Aorta (tissue), 5 donors: ENCODE measurements around the gene PDGFRB. TPM values are rescaled to one million over a fixed set of nuclear protein-coding genes. Genes with fewer than 3 reads are reported as not detected.

Source experiments
- ATAC-seq: fragments of 200-7000 bp; cut with Tn5 transposase; one replicate; pipeline ENCODE4 v1.9.1; 2022; ENCODE audit warnings: moderate library complexity; ENCODE audit not compliant: low FRiP score
- DNase-seq, 2 donors: peaks; one replicate each; pipeline ENCODE4 v3.0.0-alpha.2; 2020
- H3K27ac ChIP-seq, 2 donors: one replicate each; pipeline ENCODE4 v1.5.1; 2013; ENCODE audit warnings: low read length in 2 of 2, mild to moderate bottlenecking in 2 of 2, moderate library complexity in 2 of 2, control low read depth in 1 of 2, inconsistent platforms in 1 of 2, low read depth in 1 of 2
- H3K27me3 ChIP-seq, 2 donors: one replicate each; pipeline ENCODE4 v1.6.1; 2013; ENCODE audit warnings: control low read depth in 1 of 2, low read length in 1 of 2, mild to moderate bottlenecking in 1 of 2, moderate library complexity in 1 of 2; ENCODE audit not compliant: insufficient read depth in 2 of 2, control insufficient read depth in 1 of 2
- H3K36me3 ChIP-seq, 2 donors: one replicate each; pipeline ENCODE4 v1.6.1; 2013; ENCODE audit warnings: control low read depth in 1 of 2, low read length in 1 of 2, mild to moderate bottlenecking in 1 of 2; ENCODE audit not compliant: insufficient read depth in 2 of 2, control insufficient read depth in 1 of 2
- H3K4me1 ChIP-seq, 2 donors: one replicate each; pipeline ENCODE4 v1.6.1; 2013; ENCODE audit warnings: low read length in 2 of 2, control low read depth in 1 of 2, mild to moderate bottlenecking in 1 of 2, moderate library complexity in 1 of 2; ENCODE audit not compliant: insufficient read depth in 2 of 2, control insufficient read depth in 1 of 2
- H3K4me3 ChIP-seq, 2 donors: one replicate each; pipeline ENCODE4 v1.5.1; 2013; ENCODE audit warnings: low read length in 2 of 2, control low read depth in 1 of 2, mild to moderate bottlenecking in 1 of 2
- H3K9me3 ChIP-seq: one replicate; pipeline ENCODE4 v1.6.1; 2013; ENCODE audit warnings: mild to moderate bottlenecking, low read length; ENCODE audit not compliant: control insufficient read depth
- WGBS, 2 donors: extraction: QIAGEN DNeasy Blood & Tissue Kit; methylation state at CpG; one replicate each; pipeline ENCODE4 v1.1.7; 2013; 5-methylcytosine and 5-hydroxymethylcytosine counted together
- intact Hi-C, 2 donors: fragments of 100-400 bp; cut with DNase I; formaldehyde crosslinking; loops; one replicate each; pipeline versions ENCODE4 v1.14.2 to v1.15.0; 2022
- polyA plus RNA-seq, 2 donors: library from polyadenylated mRNA; stranded (reverse); fragments of 200-250 nt; gene quantifications; one replicate each; pipeline ENCODE4 v1.2.3, GENCODE V29; 2013
- total RNA-seq, 2 donors: library from RNA; stranded (reverse); fragmentation: NEBNext Ultra II Directional; extraction: Animal tissue kit (Norgen Biotek cat#: 25700); gene quantifications; one replicate each; pipeline ENCODE4 v1.2.1, GENCODE V29; 2021
- donor health status: healthy with polysubstance abuse.
- donor health status: Bipolar disorder and iron deficiency.
- donor health status: DM: no; HTN: no; CAD: no.
- donor health status: DM: no; HTN: no; CAD: no.
- donor health status: DM: yes; HTN: yes; CAD: no.

PDGFRB gene
- total and polyA plus RNA-seq, 4 donors = 44.0 to 360 (median 285) TPM

- no peak overlapping the region for H3K27ac ChIP-seq
- H3K9me3 ChIP-seq = no peaks in the 10 kb centered on the region
- H3K4me3 ChIP-seq = no peak overlapping the region
- WGBS, 2 donors = 63 to 69% methylated on average over 3 of the region's 3 CpGs
- H3K27me3 ChIP-seq = no peaks in the 10 kb centered on the region
- no peaks in the 10 kb centered on the region for H3K36me3 ChIP-seq
- no peaks in the 10 kb centered on the region for H3K4me1 ChIP-seq
- DNase-seq = no peak
- intact Hi-C loops = no loop called here
- ATAC-seq = no peak
Measured at GRCh38 chr5:150168864-150169263, 13.2 kb upstream of the PDGFRB start.

GRCh38 chr5:150167908-150168307, 12.3 kb upstream of the PDGFRB start:
- WGBS, 2 donors = 92 to 99% methylated on average over 12 to 14 of the region's 14 CpGs
- DNase-seq (no peak), ATAC-seq (no peak)
- H3K4me3 ChIP-seq = no peak overlapping the region
- no peak overlapping the region for H3K27ac ChIP-seq
- H3K4me1 ChIP-seq = no peaks in the 10 kb centered on the region
- intact Hi-C loops = no loop called here
- H3K9me3 ChIP-seq = no peaks in the 10 kb centered on the region
- no peaks in the 10 kb centered on the region for H3K27me3 ChIP-seq
- H3K36me3 ChIP-seq = no peaks in the 10 kb centered on the region

DNA sequence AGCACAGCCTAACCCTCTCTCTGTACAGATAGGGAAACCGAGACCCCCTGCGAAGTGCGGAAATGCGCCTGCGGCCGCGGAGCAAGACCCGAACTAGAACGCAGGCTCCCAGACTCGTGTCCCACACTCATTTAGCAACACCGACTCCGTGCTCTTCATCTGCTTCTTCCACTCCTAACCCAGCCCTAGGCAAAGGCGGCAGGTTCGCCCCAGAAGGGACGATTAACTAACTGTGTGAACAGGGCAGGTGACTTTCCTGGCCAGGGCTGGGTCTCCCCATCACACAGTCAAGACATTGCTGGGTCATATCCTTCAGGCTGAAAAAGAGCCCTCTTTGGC, 11.8 kb upstream of the PDGFRB start:
- WGBS, 2 donors = 93 to 95% methylated on average over 15 of the region's 15 CpGs
- Histone ChIP-seq H3K36me3 (no peaks in the 10 kb centered on the region), H3K27me3 (no peaks in the 10 kb centered on the region), H3K4me1 (no peaks in the 10 kb centered on the region), H3K9me3 (no peaks in the 10 kb centered on the region), H3K4me3 (no peak overlapping the region), H3K27ac (no peak overlapping the region)
- intact Hi-C loops = no loop called here
- ATAC-seq (no peak), DNase-seq (no peak)

GRCh38 chr5:150166650-150167511, 11.2 kb upstream of the PDGFRB start, which contains the start of gene CDX1:
TSS of gene CDX1 (plus strand) at chr5:150166778. CDS start at chr5:150166877, 99 bp downstream.
- Histone ChIP-seq H3K27me3 (no peaks in the 10 kb centered on the region), H3K4me3 (no peak within 1 kb of the TSS), H3K4me1 (no peaks in the 10 kb centered on the region), H3K36me3 (no peaks in the 10 kb centered on the region), H3K27ac (no peak within 1 kb of the TSS), H3K9me3 (no peaks in the 10 kb centered on the region)
- intact Hi-C loops = no loop called here
- WGBS, 2 donors = 68 to 70% methylated on average over 78 to 93 of the region's 93 CpGs
- DNase-seq (no peak), ATAC-seq (no peak)

DNA sequence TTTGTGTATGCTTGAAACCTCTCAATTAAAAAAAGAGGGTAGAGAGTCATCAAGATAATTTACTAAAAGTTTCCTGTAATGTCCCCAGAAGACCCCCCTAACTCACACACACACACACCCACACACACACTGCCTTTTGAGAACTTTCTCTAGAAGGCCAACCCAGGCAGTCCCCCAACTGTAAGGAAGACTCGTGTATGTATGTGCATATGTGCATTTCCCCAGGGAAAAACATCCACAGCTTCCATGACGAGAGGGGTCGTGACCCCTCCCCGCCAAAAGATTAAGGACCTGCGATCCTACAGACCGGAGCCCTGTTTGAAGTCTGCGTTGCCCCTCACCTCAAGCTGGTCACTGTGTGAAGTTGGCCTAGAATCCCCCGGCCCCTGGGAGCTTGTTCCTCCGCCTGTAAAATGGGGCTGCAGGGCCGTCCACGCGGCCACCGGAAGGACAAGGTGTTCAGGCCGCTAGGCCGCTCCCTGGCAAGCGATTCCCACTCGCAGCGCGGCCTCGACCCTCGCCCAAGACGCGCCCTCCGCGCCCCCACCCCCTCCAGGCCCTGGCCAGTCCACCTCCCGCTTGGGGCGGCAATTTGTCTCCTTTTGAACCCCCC, 10.5 kb upstream of the PDGFRB start:
- H3K36me3 ChIP-seq = no peaks in the 10 kb centered on the region
- WGBS, 2 donors = 84 to 88% methylated on average over 26 to 27 of the region's 27 CpGs
- H3K4me1 ChIP-seq = no peaks in the 10 kb centered on the region
- H3K4me3 ChIP-seq = no peak overlapping the region
- DNase-seq (no peak), ATAC-seq (no peak)
- H3K27ac ChIP-seq = no peak overlapping the region
- H3K27me3 ChIP-seq = no peaks in the 10 kb centered on the region
- H3K9me3 ChIP-seq = no peaks in the 10 kb centered on the region
- intact Hi-C loops = no loop called here

DNA sequence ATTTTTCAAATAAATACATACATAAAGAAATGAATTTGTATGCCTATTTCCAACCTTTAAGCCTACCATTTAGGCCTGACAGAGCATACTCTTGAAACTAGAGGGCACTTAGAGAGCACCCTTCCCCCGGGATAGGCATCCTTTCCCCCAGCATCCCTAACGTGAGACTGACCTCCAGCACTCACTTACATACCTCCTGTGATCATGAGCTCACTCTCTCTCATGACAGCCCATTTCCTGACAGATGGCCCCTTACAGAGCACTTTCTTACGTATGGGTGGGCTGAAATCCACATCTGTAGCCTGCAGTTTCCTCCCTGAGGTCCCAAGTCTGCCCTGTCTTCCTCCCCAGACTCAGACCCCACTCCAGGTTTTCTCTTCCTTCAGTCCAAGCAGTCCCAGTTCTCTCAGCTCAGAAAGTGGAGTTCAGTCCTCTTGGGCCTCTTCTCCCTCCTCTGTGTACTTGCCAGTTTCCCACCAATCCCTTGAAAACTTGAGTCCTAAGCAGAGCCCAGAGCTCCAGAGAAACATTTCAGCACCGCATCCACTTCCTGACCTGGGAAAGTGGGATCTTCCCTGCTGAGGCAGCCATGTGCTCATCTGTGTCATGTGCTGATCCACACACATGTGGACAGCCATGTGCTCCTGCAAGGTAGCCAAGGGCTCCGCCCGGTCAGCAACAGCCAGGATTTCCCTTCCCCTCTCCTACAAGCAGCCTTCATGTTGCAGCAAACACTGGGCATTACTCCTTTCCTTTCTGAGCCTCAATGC, 8.8 kb upstream of the PDGFRB start:
- no peak for ATAC-seq

GRCh38 chr5:150163547-150164059, 8.0 kb upstream of the PDGFRB start:
- Histone ChIP-seq H3K36me3 (no peaks in the 10 kb centered on the region), H3K27me3 (no peaks in the 10 kb centered on the region), H3K4me1 (no peaks in the 10 kb centered on the region), H3K27ac (no peak overlapping the region), H3K4me3 (no peak overlapping the region), H3K9me3 (no peaks in the 10 kb centered on the region)
- intact Hi-C loops = no loop called here
- DNase-seq (peak; percentile 80 to 90), ATAC-seq (peak; percentile 42)
- WGBS, 2 donors = 11 to 16% methylated on average over 12 to 13 of the region's 13 CpGs

More for the DNA sequence above, 8.8 kb upstream of the PDGFRB start:
- Histone ChIP-seq H3K27me3 (no peaks in the 10 kb centered on the region), H3K36me3 (no peaks in the 10 kb centered on the region), H3K9me3 (no peaks in the 10 kb centered on the region), H3K4me1 (no peaks in the 10 kb centered on the region), H3K4me3 (no peak overlapping the region), H3K27ac (no peak overlapping the region)
- intact Hi-C loops = no loop called here
- DNase-seq = no peak
- WGBS, 2 donors = 67 to 68% methylated on average over 6 of the region's 6 CpGs

DNA sequence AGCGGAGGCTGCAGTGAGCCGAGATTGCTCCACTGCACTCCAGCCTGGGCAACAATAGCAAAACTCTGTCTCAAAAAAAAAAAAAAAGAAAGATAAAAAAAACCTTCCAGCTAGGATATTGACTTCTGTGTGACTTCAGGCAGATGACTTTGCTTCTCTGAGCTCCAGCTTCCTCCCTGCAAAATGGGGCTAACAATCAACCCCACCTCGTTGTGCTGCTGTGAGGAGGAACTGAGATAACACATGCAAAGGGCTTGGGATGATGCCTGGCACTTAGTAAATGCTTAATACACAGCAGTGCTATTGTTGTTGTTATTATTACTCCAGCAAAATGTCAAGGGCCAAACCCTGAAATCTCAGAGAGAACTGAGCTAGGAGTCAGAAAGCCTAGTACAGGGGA, 7.4 kb upstream of the PDGFRB start:
- Histone ChIP-seq H3K27ac (no peak overlapping the region), H3K36me3 (no peaks in the 10 kb centered on the region), H3K4me3 (no peak overlapping the region), H3K9me3 (no peaks in the 10 kb centered on the region), H3K4me1 (peaks cover 0 to 2% of the 10 kb centered on the region in 2 donors), H3K27me3 (no peaks in the 10 kb centered on the region)
- no peak for DNase-seq
- 40 to 54% methylated on average over 3 of the region's 3 CpGs for WGBS, 2 donors
- no peak for ATAC-seq
- intact Hi-C loops = no loop called here
